Neural cell (in vitro differentiated cells): Measurements from ENCODE around the gene TMCO4. TPM values are rescaled to one million over a fixed set of nuclear protein-coding genes. Genes with fewer than 3 reads are reported as not detected.
"Not testable (repeated sequence)": the region's sequence is repeated elsewhere in the genome, so short reads cannot be mapped to it uniquely, and the experiment has no call there.

ENCODE experiments used
- H2AFZ ChIP-seq: fragments of 200-600, 300-800 bp; sonication (generic), shearing (Covaris generic); 2 replicates; pipeline ENCODE4 v1.6.0; 2014; ENCODE audit warnings: low read depth, mild to moderate bottlenecking, antibody characterized with exemption, low read length, moderate library complexity
- H3F3A ChIP-seq: fragments of 200-600 bp; shearing (Covaris generic); 2 replicates; pipeline ENCODE4 v1.6.1; 2016; ENCODE audit warnings: mild to moderate bottlenecking, moderate library complexity, mixed read lengths, antibody characterized with exemption, low read length; ENCODE audit not compliant: insufficient read depth, poor library complexity, severe bottlenecking
- H3K27ac ChIP-seq: fragments of 200-600, 300-800 bp; sonication (generic), shearing (Covaris generic); 2 replicates; pipeline ENCODE4 v1.5.1; 2014; ENCODE audit warnings: mild to moderate bottlenecking, low read length, moderate library complexity
- H3K27me3 ChIP-seq: fragments of 300-800, 200-600 bp; sonication (generic), shearing (Covaris generic); 2 replicates; pipeline ENCODE4 v1.6.0; 2014; ENCODE audit warnings: mild to moderate bottlenecking, low read depth, low read length, moderate library complexity; ENCODE audit not compliant: insufficient read depth
- H3K36me3 ChIP-seq: fragments of 300-800, 200-600 bp; sonication (generic), shearing (Covaris generic); 2 replicates; pipeline ENCODE4 v1.5.1; 2014; ENCODE audit warnings: mild to moderate bottlenecking, antibody characterized with exemption, low read length, moderate library complexity; ENCODE audit not compliant: insufficient read depth
- H3K4me2 ChIP-seq: fragments of 300-800, 200-600 bp; sonication (generic), shearing (Covaris generic); 2 replicates; pipeline ENCODE4 v1.6.0; 2014; ENCODE audit warnings: mild to moderate bottlenecking, low read length
- H3K4me3 ChIP-seq: fragments of 300-800, 200-600 bp; sonication (generic), shearing (Covaris generic); 2 replicates; pipeline ENCODE4 v1.5.1; 2014; ENCODE audit warnings: mild to moderate bottlenecking, low read length, moderate library complexity
- H3K79me2 ChIP-seq: fragments of 200-600 bp; shearing (Covaris generic); replicated peaks from 2 replicates; pipeline ENCODE4 v1.6.0; 2014; ENCODE audit warnings: mild to moderate bottlenecking, low read length, moderate library complexity; ENCODE audit not compliant: insufficient read depth
- H3K9ac ChIP-seq: fragments of 300-800, 200-600 bp; sonication (generic), shearing (Covaris generic); 2 replicates; pipeline ENCODE4 v1.6.1; 2016; ENCODE audit warnings: mild to moderate bottlenecking, low read length, mixed read lengths
- H3K9me2 ChIP-seq: fragments of 200-600 bp; shearing (Covaris generic); 2 replicates; pipeline ENCODE4 v1.6.1; 2016; ENCODE audit warnings: mild to moderate bottlenecking, low read length, mixed read lengths; ENCODE audit not compliant: insufficient read depth
- H3K9me3 ChIP-seq: fragments of 200-600, 300-800 bp; sonication (generic), shearing (Covaris generic); 2 replicates; pipeline ENCODE4 v1.6.1; 2016; ENCODE audit warnings: mild to moderate bottlenecking, mixed run types, low read length, moderate library complexity, mixed read lengths
- H4K20me1 ChIP-seq: fragments of 200-600 bp; shearing (Covaris generic); 2 replicates; pipeline ENCODE4 v1.6.1; 2016; ENCODE audit warnings: mild to moderate bottlenecking, mixed run types; ENCODE audit not compliant: insufficient read depth
- CTCF ChIP-seq: fragments of 450-650 bp; IDR thresholded peaks from 2 replicates; pipeline ENCODE4 v1.5.1; 2014; ENCODE audit warnings: antibody characterized with exemption, mild to moderate bottlenecking, moderate library complexity; ENCODE audit not compliant: poor library complexity, severe bottlenecking
- EP300 ChIP-seq: fragments of 450-650 bp; conservative IDR thresholded peaks from 2 replicates; pipeline ENCODE4 v1.6.1; 2014; ENCODE audit warnings: antibody characterized with exemption, mild to moderate bottlenecking, moderate library complexity; ENCODE audit not compliant: poor library complexity, severe bottlenecking
- EZH2 ChIP-seq: fragments of 200-600, 300-800 bp; shearing (Covaris generic), sonication (generic); IDR thresholded peaks from 2 replicates; pipeline ENCODE4 v1.6.1; 2014; ENCODE audit warnings: antibody characterized with exemption, low read length, borderline replicate concordance, mild to moderate bottlenecking; ENCODE audit not compliant: insufficient read depth, poor library complexity, severe bottlenecking
- MXI1 ChIP-seq: fragments of 450-650 bp; conservative IDR thresholded peaks from 2 replicates; pipeline ENCODE4 v1.6.1; 2014; ENCODE audit warnings: antibody characterized with exemption, mild to moderate bottlenecking; ENCODE audit not compliant: poor library complexity, severe bottlenecking
- POLR2AphosphoS5 ChIP-seq: IDR thresholded peaks from 2 replicates; pipeline ENCODE4 v1.6.1; 2012
- RAD21 ChIP-seq: fragments of 450-650 bp; conservative IDR thresholded peaks from 2 replicates; pipeline ENCODE4 v1.6.1; 2014; ENCODE audit warnings: antibody characterized with exemption, mild to moderate bottlenecking, moderate library complexity
- SMC3 ChIP-seq: fragments of 450-650 bp; conservative IDR thresholded peaks from 2 replicates; pipeline ENCODE4 v1.6.1; 2014; ENCODE audit warnings: antibody characterized with exemption, mild to moderate bottlenecking, moderate library complexity; ENCODE audit not compliant: poor library complexity
- TAF1 ChIP-seq: IDR thresholded peaks from 2 replicates; pipeline ENCODE4 v1.6.1; 2012; ENCODE audit warnings: low read depth
- polyA plus RNA-seq: library from polyadenylated mRNA; depleted of rRNA; stranded (reverse); fragments of >200 nt; gene quantifications from 2 replicates; pipeline ENCODE4 v1.2.3, GENCODE V29; 2014
- TF ChIP-seq, protein P1 (sequence below): IDR thresholded peaks from 2 replicates; pipeline ENCODE4 v1.6.1; 2012; ENCODE audit warnings: borderline replicate concordance

Gene TMCO4
- polyA plus RNA-seq, 1 donor from 2014 or later, result not detected

DNA sequence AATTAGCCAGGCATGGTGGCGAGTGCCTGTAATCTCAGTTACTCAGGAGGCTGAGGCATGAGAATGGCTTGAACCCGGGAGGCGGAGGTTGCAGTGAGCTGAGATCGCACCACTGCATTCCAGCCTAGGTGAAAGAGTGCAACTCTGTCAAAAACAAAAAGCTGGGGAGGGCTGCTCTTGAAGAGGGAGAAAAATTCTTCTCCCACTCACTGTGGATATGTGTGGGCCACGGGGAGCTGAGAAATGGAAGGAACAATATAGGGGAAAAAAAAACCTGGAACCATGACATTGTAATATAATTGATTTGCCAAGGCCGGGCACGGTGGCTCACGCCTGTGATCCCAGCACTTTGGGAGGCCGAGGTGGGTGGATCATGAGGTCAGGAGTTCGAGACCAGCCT is 163.0 kb downstream of the TMCO4 start:
- H3K79me2 ChIP-seq, H3F3A ChIP-seq, H3K4me3 ChIP-seq, H3K27me3 ChIP-seq, H4K20me1 ChIP-seq, H3K4me2 ChIP-seq, H3K9ac ChIP-seq, H3K9me3 ChIP-seq, H3K36me3 ChIP-seq, H3K9me2 ChIP-seq, H2AFZ ChIP-seq, H3K27ac ChIP-seq: not testable (repeated sequence)

- H3K27me3 ChIP-seq, result no peaks in the 10 kb centered on the region
- H3K9me2 ChIP-seq, result no peaks in the 10 kb centered on the region
- H3K9me3 ChIP-seq, result no peaks in the 10 kb centered on the region
- H3K4me3 ChIP-seq, result no peak overlapping the region
- H3K4me2 ChIP-seq, result no peak overlapping the region
- H4K20me1 ChIP-seq, result no peaks in the 10 kb centered on the region
- H3K27ac ChIP-seq, result no peak overlapping the region
- no peak overlapping the region for H2AFZ ChIP-seq
- no peaks in the 10 kb centered on the region for H3K36me3 ChIP-seq
- H3F3A ChIP-seq, result no peaks in the 10 kb centered on the region
- H3K9ac ChIP-seq, result no peak overlapping the region
- no peaks in the 10 kb centered on the region for H3K79me2 ChIP-seq
- TF ChIP-seq MXI1 (no peak), SMC3 (no peak), EZH2 (no peak), CTCF (no peak), RAD21 (no peak), EP300 (no peak), POLR2AphosphoS5 (no peak), TAF1 (no peak)
- TF ChIP-seq, protein P1, sequence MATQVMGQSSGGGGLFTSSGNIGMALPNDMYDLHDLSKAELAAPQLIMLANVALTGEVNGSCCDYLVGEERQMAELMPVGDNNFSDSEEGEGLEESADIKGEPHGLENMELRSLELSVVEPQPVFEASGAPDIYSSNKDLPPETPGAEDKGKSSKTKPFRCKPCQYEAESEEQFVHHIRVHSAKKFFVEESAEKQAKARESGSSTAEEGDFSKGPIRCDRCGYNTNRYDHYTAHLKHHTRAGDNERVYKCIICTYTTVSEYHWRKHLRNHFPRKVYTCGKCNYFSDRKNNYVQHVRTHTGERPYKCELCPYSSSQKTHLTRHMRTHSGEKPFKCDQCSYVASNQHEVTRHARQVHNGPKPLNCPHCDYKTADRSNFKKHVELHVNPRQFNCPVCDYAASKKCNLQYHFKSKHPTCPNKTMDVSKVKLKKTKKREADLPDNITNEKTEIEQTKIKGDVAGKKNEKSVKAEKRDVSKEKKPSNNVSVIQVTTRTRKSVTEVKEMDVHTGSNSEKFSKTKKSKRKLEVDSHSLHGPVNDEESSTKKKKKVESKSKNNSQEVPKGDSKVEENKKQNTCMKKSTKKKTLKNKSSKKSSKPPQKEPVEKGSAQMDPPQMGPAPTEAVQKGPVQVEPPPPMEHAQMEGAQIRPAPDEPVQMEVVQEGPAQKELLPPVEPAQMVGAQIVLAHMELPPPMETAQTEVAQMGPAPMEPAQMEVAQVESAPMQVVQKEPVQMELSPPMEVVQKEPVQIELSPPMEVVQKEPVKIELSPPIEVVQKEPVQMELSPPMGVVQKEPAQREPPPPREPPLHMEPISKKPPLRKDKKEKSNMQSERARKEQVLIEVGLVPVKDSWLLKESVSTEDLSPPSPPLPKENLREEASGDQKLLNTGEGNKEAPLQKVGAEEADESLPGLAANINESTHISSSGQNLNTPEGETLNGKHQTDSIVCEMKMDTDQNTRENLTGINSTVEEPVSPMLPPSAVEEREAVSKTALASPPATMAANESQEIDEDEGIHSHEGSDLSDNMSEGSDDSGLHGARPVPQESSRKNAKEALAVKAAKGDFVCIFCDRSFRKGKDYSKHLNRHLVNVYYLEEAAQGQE, result no peak
Observed at GRCh38 chr1:19636065-19636464, 163.7 kb downstream of the TMCO4 start.

GRCh38 chr1:19635646-19636045 is 164.1 kb downstream of the TMCO4 start:
- TF ChIP-seq TAF1, result no peak
- no peak for TF ChIP-seq MXI1
- no peak for TF ChIP-seq EP300
- TF ChIP-seq SMC3, result no peak
- no peak for TF ChIP-seq CTCF
- TF ChIP-seq, protein P1, result no peak
- no peak for TF ChIP-seq EZH2
- TF ChIP-seq RAD21, result no peak
- no peak for TF ChIP-seq POLR2AphosphoS5
- no peaks in the 10 kb centered on the region for H3K36me3 ChIP-seq
- no peak overlapping the region for H3K9ac ChIP-seq
- H4K20me1 ChIP-seq, result no peaks in the 10 kb centered on the region
- H3F3A ChIP-seq, result no peaks in the 10 kb centered on the region
- no peaks in the 10 kb centered on the region for H3K9me2 ChIP-seq
- no peaks in the 10 kb centered on the region for H3K79me2 ChIP-seq
- H2AFZ ChIP-seq, result no peak overlapping the region
- no peak overlapping the region for H3K4me3 ChIP-seq
- no peaks in the 10 kb centered on the region for H3K27me3 ChIP-seq
- H3K27ac ChIP-seq, result no peak overlapping the region
- no peak overlapping the region for H3K4me2 ChIP-seq
- H3K9me3 ChIP-seq, result no peaks in the 10 kb centered on the region
